HepG2 (cell line): ENCODE measurements around the gene ACSF3. TPM values are rescaled to one million over a fixed set of nuclear protein-coding genes. Genes with fewer than 3 reads are reported as not detected.

Experiments used
- CTCF ChIP-seq: sonication (generic); formaldehyde crosslinking; IDR thresholded peaks from 2 replicates; pipeline ENCODE4 v1.5.0; 2020; ENCODE audit warnings: mild to moderate bottlenecking, missing genetic modification reagents, moderate library complexity
- JUN ChIP-seq: sonication (generic); formaldehyde crosslinking; IDR thresholded peaks from 2 replicates; pipeline ENCODE4 v1.4.0; 2020; ENCODE audit warnings: mild to moderate bottlenecking, missing genetic modification reagents
- KIAA2018 ChIP-seq: sonication (generic); formaldehyde crosslinking; IDR thresholded peaks from 2 replicates; pipeline ENCODE4 v1.5.0; 2020; ENCODE audit warnings: mild to moderate bottlenecking, missing genetic modification reagents, borderline replicate concordance
- MATR3 ChIP-seq: sonication (generic); formaldehyde crosslinking; IDR thresholded peaks from 2 replicates; pipeline ENCODE4 v1.4.0; 2020; ENCODE audit warnings: missing genetic modification reagents
- RNF219 ChIP-seq: sonication (generic); formaldehyde crosslinking; IDR thresholded peaks from 2 replicates; pipeline ENCODE4 v1.5.0; 2020; ENCODE audit warnings: mild to moderate bottlenecking, missing genetic modification reagents
- SATB2 ChIP-seq: sonication (generic); formaldehyde crosslinking; IDR thresholded peaks from 2 replicates; pipeline ENCODE4 v1.5.0; 2020; ENCODE audit warnings: missing genetic modification reagents
- SP5 ChIP-seq: IDR thresholded peaks from 2 replicates; pipeline ENCODE4 v1.6.1; 2016; ENCODE audit warnings: low read depth, borderline replicate concordance
- ZNF740 ChIP-seq: sonication (generic); formaldehyde crosslinking; IDR thresholded peaks from 2 replicates; pipeline ENCODE4 v1.4.0; 2020; ENCODE audit warnings: missing genetic modification reagents
- ZNF790 ChIP-seq: sonication (generic); formaldehyde crosslinking; IDR thresholded peaks from 2 replicates; pipeline ENCODE4 v1.8.0; 2022; ENCODE audit warnings: missing genetic modification reagents, mild to moderate bottlenecking, borderline replicate concordance
- ZSCAN25 ChIP-seq: sonication (generic); formaldehyde crosslinking; IDR thresholded peaks from 2 replicates; pipeline ENCODE4 v1.8.0; 2022; ENCODE audit warnings: mild to moderate bottlenecking, missing genetic modification reagents
- ZXDC ChIP-seq: sonication (generic); formaldehyde crosslinking; IDR thresholded peaks from 2 replicates; pipeline ENCODE4 v1.5.0; 2020; ENCODE audit warnings: mild to moderate bottlenecking, missing genetic modification reagents
- polyA plus RNA-seq, 8 experiments: library from polyadenylated mRNA; depleted of rRNA in 3 of 8; stranded (reverse) in 7 of 8; unstranded in 1 of 8; fragments of >200 nt; fragmentation: Illumina TruSeq in 4 of 8; extraction: Trizol in 4 of 8; gene quantifications; 2 replicates each; pipeline versions ENCODE4 v1.2.1 to v1.2.3, GENCODE V29; 2011 to 2016; ENCODE audit warnings: low read depth in 4 of 8, missing spikeins in 1 of 8, mixed read lengths in 1 of 8; ENCODE audit not compliant: insufficient read depth in 1 of 8
- total RNA-seq, 5 experiments: library from RNA; depleted of rRNA; stranded (reverse); fragments of >200 nt; fragmentation: Illumina TruSeq; extraction: Trizol; gene quantifications; 2 replicates each; pipeline ENCODE4 v1.2.3, GENCODE V29; 2016; ENCODE audit warnings: low read depth in 1 of 5

ACSF3 gene
- total and polyA plus RNA-seq, 2 of the 13 experiments (the other 11 are each of a cell fraction or from before 2014, with no cell fraction given) = 14.9 to 30.6 TPM

GRCh38 chr16:89200124-89200849 is 106.6 kb downstream of the ACSF3 start, which contains the start of gene SLC22A31 (continued):
- TF ChIP-seq CTCF (0 out of 2 replicates have a peak, but pooled peaks have one; percentile 2), MATR3 (CRISPR knock-in tag) (no peak), ZXDC (CRISPR knock-in tag) (no peak), RNF219 (no peak), ZNF790 (CRISPR knock-in tag) (peak; percentile 53; the same call in 1 of the 2 replicates), SATB2 (CRISPR knock-in tag) (no peak), ZSCAN25 (CRISPR knock-in tag) (peak; percentile 48; the same call in 1 of the 2 replicates), ZNF740 (CRISPR knock-in tag) (peak; percentile 19; the same call in 1 of the 2 replicates), KIAA2018 (CRISPR knock-in tag) (no peak), SP5 (peak; percentile 91), JUN (peak; percentile 59; the same call in 1 of the 2 replicates)
